AG04450 (cell line): ENCODE measurements around the gene SLCO1A2. TPM values are rescaled to one million over a fixed set of nuclear protein-coding genes. Genes with fewer than 3 reads are reported as not detected.

Source experiments
- CTCF ChIA-PET: fragments of 300-600, 350-600 bp; formaldehyde crosslinking; extraction: SDS; loops from one replicate; lab custom pipeline; 2022; ENCODE audit warnings: antibody characterized with exemption, inconsistent platforms; lab: Charles Lee
- POLR2A ChIA-PET: fragments of 350-600 bp; formaldehyde crosslinking; extraction: SDS; loops from one replicate; lab custom pipeline; 2021; ENCODE audit warnings: antibody characterized with exemption, inconsistent platforms; lab: Yijun Ruan, JAX
- DNase-seq: peaks from one replicate; pipeline ENCODE4 v3.0.0-alpha.2; 2011; ENCODE audit warnings: low read depth, low spot score
- H3K27ac ChIP-seq: one replicate; pipeline ENCODE4 v1.5.1; 2012; ENCODE audit warnings: low read depth, low read length, control low read depth
- H3K27me3 ChIP-seq: one replicate; pipeline ENCODE4 v1.6.0; 2012; ENCODE audit warnings: low read length; ENCODE audit not compliant: control insufficient read depth, insufficient read depth
- H3K4me3 ChIP-seq: 2 replicates; pipeline ENCODE4 v1.5.1; 2011; ENCODE audit warnings: mild to moderate bottlenecking, low read depth, low read length, control low read depth
- H3K9me3 ChIP-seq: 2 replicates; pipeline ENCODE4 v1.5.1; 2012; ENCODE audit warnings: low read length; ENCODE audit not compliant: control insufficient read depth, insufficient read depth
- CTCF ChIP-seq: IDR thresholded peaks from 2 replicates; pipeline ENCODE4 v1.5.1; 2011; ENCODE audit warnings: low read depth, low read length, control low read depth, inconsistent platforms
- polyA plus RNA-seq: library from polyadenylated mRNA; depleted of rRNA; stranded (reverse); fragments of >200 nt; gene quantifications from 2 replicates; pipeline ENCODE4 v1.2.3, GENCODE V29; 2011; rRNA removed

The SLCO1A2 gene
- polyA plus RNA-seq, 1 experiment = not detected

- Histone ChIP-seq H3K27me3 (no peaks in the 10 kb centered on the region), H3K9me3 (no peaks in the 10 kb centered on the region), H3K27ac (no peak overlapping the region), H3K4me3 (no peak overlapping the region)
- ChIA-PET CTCF (no interaction called here), POLR2A (no interaction called here)
- TF ChIP-seq CTCF = no peak
- DNase-seq = no peak
These were observed 110.8 kb downstream of the SLCO1A2 start for GRCh38 chr12:21223930-21224329.

DNA sequence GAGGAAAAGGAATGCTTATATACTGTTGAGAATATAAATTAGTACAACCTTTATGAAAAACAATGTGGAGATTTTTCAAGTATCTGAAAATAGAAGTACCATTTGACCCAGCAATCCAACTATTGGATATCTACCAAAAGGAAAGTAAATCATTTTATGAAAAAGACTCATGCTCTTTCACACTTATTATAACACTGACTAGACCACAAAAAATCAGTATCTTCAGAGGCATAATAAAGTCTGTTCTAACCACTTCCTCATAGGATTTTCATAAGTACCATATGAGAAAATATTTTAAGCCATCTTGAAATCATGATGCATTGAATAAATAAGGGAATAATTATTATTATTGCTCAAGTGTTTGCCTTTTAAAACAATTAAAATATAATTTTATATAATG lies 112.9 kb downstream of the SLCO1A2 start:
- CTCF ChIA-PET = no interaction called here
- POLR2A ChIA-PET = no interaction called here
- Histone ChIP-seq H3K27ac (no peak overlapping the region), H3K27me3 (no peaks in the 10 kb centered on the region), H3K4me3 (no peak overlapping the region), H3K9me3 (no peaks in the 10 kb centered on the region)
- DNase-seq = no peak
- TF ChIP-seq CTCF = no peak

DNA sequence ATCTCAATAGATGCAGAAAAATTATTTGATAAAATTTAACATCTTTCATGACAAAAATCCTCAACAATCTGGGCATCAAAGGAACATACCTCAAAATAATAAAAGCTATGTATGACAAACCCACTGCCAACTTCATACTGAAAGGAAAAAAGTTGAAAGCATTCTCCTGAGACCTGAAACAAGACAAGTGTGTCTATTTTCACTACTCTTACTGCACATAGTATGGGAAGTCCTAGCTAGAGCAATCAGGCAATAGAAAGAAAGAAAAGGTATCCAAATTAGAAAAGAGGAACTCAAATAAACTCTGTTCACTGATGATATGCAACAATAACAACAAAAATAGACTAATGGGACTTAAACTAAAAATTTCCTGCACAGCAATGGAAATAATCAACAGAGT lies 113.6 kb downstream of the SLCO1A2 start:
- TF ChIP-seq CTCF = no peak
- POLR2A ChIA-PET = no interaction called here
- Histone ChIP-seq H3K27me3 (no peaks in the 10 kb centered on the region), H3K4me3 (no peak overlapping the region), H3K9me3 (no peaks in the 10 kb centered on the region), H3K27ac (no peak overlapping the region)
- CTCF ChIA-PET = no interaction called here
- DNase-seq = no peak

- no peak overlapping the region for H3K4me3 ChIP-seq
- ChIA-PET POLR2A (no interaction called here), CTCF (no interaction called here)
- H3K9me3 ChIP-seq = no peaks in the 10 kb centered on the region
- no peak for DNase-seq
- TF ChIP-seq CTCF = no peak
- no peaks in the 10 kb centered on the region for H3K27me3 ChIP-seq
- no peak overlapping the region for H3K27ac ChIP-seq
These were observed 114.5 kb downstream of the SLCO1A2 start for GRCh38 chr12:21220266-21220665.

DNA sequence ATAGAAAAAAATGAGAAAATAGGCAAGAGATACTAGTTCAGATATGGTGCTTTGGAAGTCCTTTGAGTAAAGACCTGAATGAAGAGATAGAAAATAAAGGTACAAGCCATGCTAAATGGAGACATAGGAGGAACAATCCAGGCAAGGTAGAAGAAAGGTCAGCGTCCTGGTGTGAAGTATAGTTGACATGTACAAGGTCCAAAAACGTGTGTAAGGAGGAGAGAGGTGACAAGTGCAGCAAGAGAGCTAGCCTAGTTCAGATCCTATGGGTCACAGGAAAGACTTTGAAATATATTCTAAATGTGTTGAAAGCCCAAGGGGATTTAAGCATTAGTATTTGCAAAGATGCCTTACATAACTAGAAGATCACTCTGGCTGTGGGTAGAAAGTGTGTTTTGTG lies 115.5 kb downstream of the SLCO1A2 start:
- ChIA-PET POLR2A (no interaction called here), CTCF (no interaction called here)
- Histone ChIP-seq H3K27me3 (no peaks in the 10 kb centered on the region), H3K27ac (no peak overlapping the region), H3K9me3 (peaks cover 4% of the 10 kb centered on the region; the same call in 1 of the 2 replicates), H3K4me3 (no peak overlapping the region)
- DNase-seq = no peak
- no peak for TF ChIP-seq CTCF

Other genes starting within 250 kb of the SLCO1A2 start
- gene SLCO1B1, start 203.7 kb downstream of the SLCO1A2 start, polyA plus RNA-seq = not detected in 2 replicates
- gene IAPP, start 38.0 kb upstream of the SLCO1A2 start, polyA plus RNA-seq = not detected in 2 replicates
- 9.6 and 12.8 TPM in 2 replicates for gene PYROXD1, start 102.7 kb upstream of the SLCO1A2 start, polyA plus RNA-seq
- gene RECQL, start 166.7 kb upstream of the SLCO1A2 start, polyA plus RNA-seq = 28.0 and 42.8 TPM in 2 replicates
- gene GOLT1B, start 166.9 kb upstream of the SLCO1A2 start, polyA plus RNA-seq = 64.8 and 78.0 TPM in 2 replicates
- gene SPX, start 191.4 kb upstream of the SLCO1A2 start, polyA plus RNA-seq = 0.12 and 0.14 TPM in 2 replicates